Mucosa of gallbladder (tissue), 1 donor: ENCODE data around the gene CT47C1. TPM values are rescaled to one million over a fixed set of nuclear protein-coding genes. Genes with fewer than 3 reads are reported as not detected.
A peak's percentile ranks its signal among the peaks of the same experiment; 100 is the strongest.
"Not testable (repeated sequence)": the region's sequence is repeated elsewhere in the genome, so short reads cannot be mapped to it uniquely, and the experiment has no call there.

Experiments
- DNase-seq: peaks from one replicate; pipeline ENCODE4 v3.0.0-alpha.2; 2020; ENCODE audit warnings: low spot score
- total RNA-seq: library from RNA; stranded (reverse); gene quantifications from one replicate; pipeline ENCODE4 v1.2.1, GENCODE V29; 2021
- donor health status: DM: no; HTN: no; CAD: no.

Gene CT47C1
- total RNA-seq: not detected

DNA sequence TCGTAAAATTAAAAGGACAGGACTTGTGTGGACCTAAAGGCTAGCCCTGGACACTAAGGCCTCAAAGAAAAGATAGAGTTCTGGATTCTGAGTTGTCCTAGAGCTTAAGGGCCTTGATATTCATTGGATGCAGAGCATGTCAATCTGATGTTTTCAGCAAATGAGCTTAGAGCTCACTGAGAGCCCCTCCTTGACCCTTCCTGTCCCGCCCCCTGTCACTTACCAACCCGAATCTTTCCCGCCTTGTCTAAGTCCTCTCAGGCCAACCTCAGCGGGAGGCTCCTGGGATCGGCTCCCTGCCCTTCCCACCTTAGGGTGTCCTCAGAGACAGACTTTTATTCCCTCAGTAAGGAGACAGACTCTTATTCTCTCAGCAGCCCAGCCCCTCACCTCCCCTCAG lies at the start of gene CT47C1:
Gene CT47C1 (plus strand): TSS at position 250 of the 400 bp plus-strand sequence. CDS start 233 bp downstream, outside the sequence.
- no peak for DNase-seq

DNA sequence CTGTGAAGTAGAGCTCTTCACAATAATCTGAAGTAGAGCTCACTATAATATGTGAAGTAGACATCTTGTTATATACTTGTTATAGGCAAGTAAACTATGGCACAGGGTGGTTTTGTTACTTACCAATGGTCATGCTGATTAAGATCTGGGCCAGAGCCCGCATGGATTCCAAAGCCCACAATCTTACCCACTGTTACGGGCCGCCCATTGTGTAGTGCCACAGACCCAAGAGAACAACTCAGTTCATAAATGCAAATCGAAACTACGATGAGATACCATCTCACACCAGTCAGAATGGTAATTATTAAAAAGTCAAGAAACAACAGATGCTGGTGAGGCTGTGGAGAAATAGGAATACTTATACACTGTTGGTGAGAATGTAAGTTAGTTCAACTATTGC lies 46.9 kb upstream of the CT47C1 start:
- no peak for DNase-seq

DNA sequence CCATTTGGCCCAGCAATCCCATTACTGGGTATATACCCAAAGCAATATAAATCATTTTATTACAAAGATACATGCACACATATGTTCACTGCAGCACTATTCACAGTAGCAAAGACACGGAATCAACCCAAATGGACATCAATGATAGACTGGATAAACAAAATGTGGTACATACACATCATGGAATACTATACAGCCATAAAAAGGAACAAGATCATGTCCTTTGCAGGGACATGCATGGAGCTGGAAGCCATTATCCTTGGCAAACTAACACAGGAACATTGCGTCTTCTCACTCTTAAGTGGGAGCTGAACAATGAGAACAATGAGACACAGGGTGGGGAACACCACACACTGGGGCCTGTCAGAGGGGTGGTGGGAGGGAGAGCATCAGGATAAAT lies 46.4 kb upstream of the CT47C1 start:
- not testable (repeated sequence) for DNase-seq

DNA sequence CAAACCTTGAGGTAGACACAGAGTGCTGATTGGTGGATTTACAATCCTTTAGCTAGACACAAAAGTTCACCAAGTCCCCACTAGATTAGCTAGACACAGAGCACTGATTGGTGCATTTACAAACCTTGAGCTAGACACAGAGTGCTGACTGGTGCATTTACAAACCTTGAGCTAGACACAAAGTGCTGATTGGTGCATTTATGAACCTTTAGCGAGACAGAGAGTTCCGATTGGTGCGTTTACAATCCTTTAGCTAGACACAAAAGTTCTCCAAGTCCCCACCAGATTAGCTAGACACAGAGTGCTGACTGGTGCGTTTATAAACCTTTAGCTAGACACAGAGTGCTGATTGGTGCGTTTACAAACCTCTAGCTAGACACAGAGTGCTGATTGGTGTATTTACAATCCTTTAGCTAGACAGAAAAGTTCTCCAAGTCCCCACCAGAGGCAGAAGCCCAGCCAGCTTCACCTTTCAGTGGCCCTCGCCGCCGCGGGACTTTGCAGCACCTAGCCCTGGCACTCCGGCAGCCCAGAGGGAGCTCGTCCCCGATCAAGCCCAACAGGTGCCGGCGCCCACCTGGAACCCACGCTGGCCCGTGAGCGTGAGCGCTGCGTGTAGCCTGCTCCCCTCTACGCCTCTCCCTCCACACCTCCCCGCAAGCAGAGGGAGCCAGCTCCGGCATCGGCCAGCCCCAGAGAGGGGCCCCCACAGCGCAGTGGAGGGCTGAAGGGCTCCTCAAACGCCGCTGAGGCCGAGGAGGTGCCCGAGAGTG lies 44.6 kb upstream of the CT47C1 start:
- DNase-seq: not testable (repeated sequence)

DNA sequence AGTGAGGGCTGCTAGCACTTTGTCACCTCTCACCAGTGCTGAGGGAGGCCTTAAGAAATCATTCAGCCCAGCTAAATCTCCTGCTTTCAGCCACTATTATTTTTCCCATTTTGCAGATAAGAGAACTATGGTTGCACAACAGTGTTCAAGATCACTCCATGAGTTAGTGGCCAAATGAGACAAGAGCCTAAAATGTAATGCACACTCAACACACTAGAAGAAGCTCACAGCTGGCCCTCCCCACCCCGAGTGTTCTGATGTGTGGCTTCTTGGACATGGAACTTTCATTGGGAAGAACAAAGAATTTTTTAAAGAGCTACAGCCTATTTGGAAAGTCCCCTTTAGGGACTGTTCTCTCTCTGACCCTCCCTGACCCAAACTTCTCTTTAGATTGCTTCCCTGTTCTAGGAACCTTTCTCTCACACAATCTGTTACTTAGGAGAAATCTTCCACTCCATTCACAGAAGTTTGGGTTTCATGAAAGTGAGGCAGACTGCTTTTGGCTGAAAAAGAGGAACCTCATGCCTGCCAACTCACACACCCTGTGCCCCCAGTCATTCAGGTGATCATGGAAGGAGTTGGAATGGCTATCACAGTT lies 44.0 kb upstream of the CT47C1 start:
- DNase-seq: no peak

DNA sequence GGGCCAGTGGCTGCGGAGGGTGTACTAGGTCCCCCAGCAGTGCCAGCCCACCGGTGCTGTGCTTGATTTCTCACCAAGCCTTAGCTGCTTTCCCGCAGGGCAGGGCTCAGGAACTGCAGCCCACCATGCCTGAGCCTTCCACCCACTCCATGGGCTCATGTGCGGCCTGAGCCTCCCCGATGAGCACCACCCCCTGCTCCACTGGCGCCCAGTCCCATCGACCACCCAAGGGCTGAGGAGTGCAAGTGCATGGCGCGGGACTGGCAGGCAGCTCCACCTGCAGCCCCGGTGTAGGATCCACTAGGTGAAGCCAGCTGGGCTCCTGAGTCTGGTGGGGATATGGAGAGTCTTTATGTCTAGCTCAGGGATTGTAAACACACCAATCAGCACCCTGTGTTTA lies 43.1 kb upstream of the CT47C1 start:
- not testable (repeated sequence) for DNase-seq

DNA sequence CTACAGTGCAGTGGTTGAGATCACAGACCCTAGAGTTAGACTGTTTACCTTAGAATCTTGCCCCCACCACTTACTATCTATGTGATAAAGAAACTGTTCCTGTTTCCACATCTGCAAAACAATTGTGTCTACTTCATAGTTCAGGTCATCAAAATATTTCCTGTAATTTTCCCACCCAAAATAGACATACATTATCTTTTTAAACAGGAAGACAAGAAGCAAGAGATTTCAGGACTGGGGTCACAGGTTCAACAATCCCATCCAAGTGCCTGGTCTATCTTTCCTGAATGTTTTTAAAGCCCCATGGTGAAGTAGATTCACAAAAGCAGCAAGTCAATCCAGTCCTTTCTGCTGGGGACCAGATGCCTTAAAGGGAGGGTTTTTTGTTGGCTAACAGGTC lies 41.8 kb upstream of the CT47C1 start:
- no peak for DNase-seq

DNA sequence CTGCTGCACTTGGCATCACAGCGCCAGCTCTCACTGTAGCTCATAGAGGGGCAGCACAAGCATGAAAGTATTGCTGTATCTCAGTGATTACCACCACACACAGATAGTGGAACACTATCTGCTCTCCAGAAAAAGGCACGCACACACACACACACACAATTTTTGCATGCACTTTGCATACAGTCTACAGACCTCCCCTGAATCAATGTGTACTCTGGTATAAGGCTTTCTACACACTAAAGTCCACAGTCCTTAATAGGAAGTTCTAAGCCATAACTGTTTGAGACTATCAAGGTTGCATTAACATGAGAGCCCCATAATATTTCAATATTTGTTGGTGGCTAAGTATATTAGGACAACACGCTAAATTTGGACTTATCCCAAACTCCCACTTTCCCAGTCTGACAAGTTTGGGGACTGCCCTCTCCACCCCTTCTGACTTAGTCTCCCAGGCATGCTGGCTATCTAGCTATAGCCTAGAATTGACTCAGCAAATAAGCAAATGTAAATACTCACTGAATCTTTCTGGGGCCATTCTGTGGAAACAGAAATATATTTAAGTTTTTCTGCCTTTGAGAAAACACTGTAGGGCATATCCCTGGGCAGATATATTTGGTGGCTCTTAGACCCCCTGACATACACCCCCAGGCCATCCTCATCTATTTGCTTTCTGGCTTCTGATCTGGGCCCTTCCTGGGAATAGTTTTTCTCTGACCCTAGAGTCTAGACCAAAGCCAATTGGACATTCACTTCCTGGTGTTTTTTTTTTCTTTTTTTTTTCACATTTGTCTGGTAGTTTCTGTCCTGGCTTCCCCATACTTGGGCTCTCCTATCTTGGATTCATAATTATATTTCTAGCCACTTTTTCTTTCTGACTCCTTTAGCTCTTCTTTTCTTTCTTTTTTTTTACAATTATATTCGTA lies 36.4 kb upstream of the CT47C1 start:
- no peak for DNase-seq

DNA sequence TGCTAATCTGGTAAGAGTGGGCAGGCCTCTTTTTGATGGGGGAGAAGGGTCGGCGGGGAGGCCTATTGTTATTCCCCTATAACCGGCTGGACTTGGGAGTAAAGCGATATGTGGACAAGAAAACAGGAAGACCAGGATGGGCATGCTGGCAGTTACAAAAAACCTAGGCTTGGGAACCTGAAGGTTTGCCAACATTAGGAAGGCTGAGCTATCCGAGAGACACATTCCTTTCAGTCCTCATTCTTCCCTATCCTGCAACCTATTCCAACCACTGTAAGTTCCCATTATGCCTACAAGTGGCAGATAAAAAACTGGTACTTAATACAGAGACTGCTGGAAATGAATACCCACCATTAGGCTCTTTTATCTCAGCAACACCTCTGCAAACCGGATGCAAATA lies 32.4 kb upstream of the CT47C1 start:
- DNase-seq: no peak

DNA sequence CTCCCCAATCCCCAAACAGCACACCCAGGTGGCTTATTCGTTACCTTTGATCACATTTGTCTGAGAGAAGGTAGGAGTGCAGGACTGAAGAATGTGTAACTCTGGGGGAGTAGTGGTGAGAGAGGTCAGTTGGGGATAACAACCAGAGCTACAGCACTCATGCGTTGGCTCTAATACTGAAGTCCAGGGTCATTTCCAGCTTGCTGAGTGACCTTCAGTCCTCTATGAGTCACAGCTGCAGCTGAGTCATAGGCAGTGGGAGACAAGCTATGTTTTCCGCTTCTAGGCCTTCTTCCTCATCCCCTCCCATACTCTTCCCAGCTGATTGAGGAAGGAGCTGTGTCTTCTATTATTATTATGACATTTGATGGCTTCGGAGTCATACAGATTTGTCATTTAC lies 31.6 kb upstream of the CT47C1 start:
- peak; percentile 72 for DNase-seq

DNA sequence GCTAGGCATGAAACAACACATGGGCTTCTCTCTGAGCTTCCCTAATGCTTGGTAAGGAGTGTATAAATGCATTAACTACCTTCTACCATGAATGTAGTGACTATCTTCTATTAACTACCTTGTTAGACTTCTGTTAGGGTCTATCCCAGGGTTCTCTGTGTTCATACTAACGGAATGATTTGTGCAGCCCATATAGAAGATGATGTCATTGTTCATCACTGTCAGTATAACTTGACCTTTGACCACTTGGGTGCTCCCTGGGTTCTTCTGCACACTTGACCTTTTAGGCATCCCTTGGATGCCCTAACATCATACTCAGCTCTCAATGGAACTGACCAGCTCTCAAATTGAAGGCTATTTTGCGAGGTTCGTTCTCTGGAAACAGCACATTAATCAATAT lies 30.8 kb upstream of the CT47C1 start:
- DNase-seq: no peak

DNA sequence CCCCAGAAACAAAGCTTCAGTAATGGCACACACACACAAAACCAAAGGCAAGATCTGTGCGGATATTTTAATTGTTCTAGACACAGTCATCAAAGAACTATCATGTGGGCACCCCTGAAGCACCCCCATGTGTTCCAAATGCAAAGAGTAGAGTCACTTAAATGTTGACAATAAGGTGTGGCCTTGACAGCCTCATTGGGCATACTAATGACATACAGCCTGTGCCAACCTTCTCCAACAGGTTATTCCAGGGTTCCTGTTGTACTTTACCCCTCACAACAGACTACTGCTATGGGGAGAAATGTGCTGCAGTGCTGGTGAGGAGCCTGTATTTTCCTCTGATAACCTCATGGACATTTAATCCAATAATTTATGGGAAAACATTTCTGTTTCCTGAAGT lies 29.8 kb upstream of the CT47C1 start:
- peak; percentile 42 for DNase-seq

DNA sequence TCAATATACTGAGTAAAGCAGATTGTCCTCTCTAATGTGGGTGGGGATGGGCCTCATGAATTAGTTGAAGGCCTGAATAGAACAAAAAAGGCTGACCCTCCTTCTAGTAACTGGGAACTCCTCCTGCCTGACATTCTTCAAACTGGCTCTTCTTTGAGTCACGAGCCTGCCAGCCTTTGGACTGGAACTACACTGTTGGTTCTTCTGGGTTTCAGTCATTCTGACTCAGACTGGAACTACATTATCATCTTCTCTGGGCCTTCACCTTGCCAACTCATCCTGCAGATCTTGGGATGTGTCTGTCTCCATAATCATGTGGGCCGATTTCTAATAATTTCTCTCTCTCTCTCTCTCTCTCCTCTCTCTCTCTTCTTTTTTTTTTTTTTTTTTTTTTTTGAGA lies 26.9 kb upstream of the CT47C1 start:
- DNase-seq: no peak

DNA sequence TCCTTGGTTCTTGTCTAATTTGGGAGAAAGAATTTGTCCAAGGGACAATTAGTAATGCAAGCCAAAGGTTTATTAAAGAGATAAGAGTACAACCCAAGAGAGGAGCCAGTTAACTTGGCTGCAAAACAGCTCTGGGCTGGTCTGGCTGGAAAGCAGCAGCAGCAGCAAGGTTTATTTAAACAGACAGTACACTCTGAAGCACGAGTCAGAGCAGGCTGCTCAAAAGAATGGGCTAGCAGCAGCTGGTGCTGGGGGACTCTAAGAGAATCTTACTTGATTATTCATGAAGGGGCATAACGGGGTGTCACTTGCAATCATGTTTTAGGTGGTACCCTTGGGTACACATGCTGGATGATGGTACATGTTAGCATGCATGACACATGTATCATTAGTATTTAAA lies 17.1 kb upstream of the CT47C1 start:
- no peak for DNase-seq

DNA sequence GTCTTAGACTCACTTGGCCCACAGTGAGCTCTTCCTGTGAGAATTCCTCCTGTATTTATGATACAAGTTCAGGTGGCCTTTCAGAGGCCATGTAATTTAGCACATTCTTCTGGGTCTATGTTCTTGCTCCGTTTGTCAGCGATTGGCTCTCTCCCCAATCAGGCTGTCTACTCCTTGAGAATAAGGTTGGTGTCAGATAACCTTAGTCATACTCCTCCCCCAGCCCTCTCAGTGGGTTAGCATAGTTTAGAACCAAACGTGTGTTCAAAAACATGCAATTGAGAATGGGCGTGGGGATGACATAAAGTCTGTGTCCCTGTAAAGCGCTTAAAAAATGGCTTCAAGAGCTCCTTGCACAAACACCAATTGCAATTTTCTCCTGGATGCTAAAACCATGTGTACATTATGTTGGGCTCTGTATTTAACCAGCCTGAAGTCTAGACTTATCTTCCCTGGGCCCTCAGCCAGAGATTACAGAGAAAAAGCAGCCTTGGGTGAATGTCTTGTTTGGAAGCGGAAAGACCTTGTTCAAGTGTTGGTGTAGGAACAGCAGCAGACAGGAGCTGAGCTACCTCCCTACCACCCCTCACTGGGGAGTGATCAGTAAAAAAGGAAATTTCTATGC lies 9.9 kb upstream of the CT47C1 start:
- no peak for DNase-seq

DNA sequence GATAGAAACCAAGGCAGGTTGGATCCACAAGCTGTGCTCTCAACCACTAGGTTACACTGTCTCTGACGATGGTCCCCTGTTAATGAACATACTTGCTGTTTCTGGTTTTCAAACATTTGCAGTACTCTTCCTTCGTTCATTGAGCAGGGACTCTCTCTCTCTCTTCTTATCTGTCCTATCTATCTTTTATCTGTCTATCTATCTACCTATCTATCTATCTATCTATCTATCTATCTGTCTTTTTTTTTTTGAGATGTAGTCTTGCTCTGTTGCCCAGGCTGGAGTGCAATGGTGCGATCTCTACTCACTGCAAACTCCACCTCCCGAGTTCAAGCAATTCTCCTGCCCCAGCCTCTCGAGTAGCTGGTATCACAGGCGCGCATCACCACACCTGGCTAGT lies 9.4 kb upstream of the CT47C1 start:
- no peak for DNase-seq

DNA sequence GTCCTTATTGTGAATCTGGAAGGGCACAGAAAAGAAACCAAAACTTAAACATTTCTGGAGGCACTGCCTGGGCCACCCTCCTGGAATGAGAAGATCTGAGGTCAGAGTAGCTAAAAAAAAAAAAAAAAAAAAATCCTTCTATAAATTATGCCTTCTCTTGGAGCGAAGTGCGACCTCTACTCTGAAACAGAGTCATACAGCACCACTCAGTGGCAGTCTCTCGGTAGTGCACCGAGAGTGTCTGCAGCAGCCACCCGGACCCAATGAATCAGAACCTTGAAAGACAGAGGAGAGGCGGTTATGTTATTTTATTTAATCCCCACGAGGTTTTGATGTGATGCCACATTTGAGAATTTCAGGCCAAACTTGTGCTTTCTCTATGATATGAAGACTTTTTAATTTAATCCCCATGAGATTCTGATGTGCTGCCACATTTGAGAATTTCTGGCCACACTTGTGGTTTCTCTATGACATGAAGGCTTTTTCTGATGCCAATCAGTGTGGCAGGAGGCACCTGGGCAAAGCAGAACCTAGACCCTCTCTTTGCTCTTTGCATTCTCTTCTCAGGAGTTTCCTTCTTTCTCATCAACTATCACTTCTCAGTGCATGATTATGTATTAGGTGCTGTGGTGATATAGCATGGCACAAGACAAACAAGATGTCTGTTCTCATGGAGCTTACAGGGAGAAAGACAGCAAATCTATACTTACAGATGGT lies 5.6 kb upstream of the CT47C1 start:
- peak; percentile 62 for DNase-seq

DNA sequence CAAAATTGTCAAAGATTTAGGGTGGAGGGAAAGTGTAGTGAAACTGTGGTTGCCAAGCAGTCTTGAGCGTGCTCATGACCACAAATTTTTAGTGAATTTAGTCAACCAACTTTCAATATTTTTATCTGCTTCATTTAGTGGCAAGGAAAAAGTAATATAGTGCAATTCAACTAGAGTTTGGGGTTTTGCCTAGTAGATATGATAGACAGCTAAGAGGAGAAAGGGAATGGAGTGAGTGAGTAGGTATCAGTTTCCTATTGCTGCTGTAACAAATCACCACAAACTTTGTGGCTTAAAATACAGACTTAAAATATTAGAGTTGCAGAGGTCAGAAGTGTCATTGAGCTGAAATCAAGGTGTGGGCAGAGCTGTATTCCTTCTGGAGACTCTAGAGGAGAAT lies 3.7 kb upstream of the CT47C1 start:
- DNase-seq: no peak

DNA sequence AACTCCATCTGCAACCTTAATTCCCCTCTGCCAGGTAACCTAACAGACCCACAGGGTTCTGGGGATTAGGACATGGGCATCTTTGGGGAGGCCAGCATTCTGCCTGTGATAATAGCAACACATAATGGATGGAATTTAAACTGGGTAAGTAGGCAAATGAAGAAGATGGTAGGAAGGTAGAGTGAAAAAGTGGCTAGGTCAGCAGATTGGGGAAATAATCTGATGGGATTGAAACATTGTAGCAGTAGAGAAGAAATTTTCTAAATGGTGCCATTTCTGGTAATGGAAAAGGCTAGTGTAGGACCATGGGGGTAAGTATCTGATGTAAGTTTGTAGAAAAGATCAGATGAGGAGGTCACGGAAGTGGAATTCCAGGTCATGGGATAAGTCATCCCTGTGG lies 3.0 kb upstream of the CT47C1 start:
- no peak for DNase-seq

DNA sequence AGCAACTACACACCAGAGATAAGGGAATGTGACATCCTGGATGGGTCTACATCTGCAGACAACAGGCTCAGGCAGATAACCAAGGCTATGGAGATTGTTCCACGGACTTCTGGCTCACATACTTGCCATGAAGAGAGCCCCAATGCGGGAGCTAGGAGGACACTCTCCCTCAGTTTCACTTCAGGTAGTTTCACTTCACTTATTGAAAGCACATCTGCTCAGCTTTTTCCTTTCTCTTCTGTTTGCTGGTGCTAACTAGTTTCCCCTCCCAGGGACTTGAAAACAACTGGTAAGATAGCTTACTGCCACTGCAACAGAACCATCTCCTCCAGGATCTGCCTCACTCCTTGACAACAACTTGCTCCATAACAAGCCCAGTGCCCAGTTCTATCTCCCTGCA lies 1.4 kb upstream of the CT47C1 start:
- DNase-seq: no peak

DNA sequence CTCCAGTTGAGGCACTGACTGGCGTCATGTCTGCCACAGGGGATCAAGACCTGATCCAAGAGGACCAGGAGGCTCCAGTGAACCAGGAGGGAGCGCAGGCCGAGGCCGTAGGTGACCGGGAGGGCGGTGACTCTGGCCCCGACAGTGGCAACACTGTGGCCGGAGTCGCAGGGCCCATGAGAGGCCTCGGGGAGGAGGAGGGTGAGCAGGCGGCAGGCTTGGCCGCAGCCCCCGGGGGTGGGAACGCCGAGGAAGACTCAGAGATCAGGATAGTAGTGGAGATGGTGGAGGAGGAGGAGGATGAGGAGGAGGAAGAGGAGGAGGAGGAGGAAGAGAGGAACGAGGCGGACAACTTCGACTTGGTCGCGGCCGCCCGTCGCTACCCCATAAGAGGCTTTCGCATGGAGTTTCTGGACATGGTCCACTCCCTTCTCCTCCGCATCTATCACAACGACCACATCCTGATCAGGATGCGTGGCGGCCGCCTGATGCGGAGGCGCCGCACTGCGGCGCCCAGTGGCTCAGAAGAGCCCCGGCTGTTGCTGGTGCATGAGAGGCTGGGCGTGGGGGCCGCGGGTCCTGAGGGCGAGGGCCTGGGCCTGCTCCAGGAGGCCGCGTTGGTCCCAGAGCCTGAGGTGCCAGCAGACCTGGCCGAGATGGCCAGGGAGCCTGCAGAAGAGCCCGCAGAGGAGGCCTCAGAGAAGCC lies 560 bp downstream of the CT47C1 start:
- DNase-seq: no peak
